Measurements from ENCODE around the gene C4orf33.
A peak's percentile ranks its signal among the peaks of the same experiment; 100 is the strongest.
"Not testable (repeated sequence)": the region's sequence is repeated elsewhere in the genome, so short reads cannot be mapped to it uniquely, and the experiment has no call there.

Gene C4orf33

GRCh38 chr4:129095811-129096454 lies at the start of gene C4orf33:
C4orf33 (plus strand) TSS chr4:129096152; CDS start chr4:129102611, 6,459 bp downstream.
- no peak for DNase-seq (ENCODE audit: low read depth, low spot score)

- DNase-seq (ENCODE audit: low read depth, low spot score) = no peak
Measured at GRCh38 chr4:129059028-129059427, 36.9 kb upstream of the C4orf33 start.

GRCh38 chr4:129062580-129062979 lies 33.4 kb upstream of the C4orf33 start:
- no peak for DNase-seq (ENCODE audit: low read depth, low spot score)

GRCh38 chr4:129063640-129064039 lies 32.3 kb upstream of the C4orf33 start:
- no peak for DNase-seq (ENCODE audit: low read depth, low spot score)

DNA sequence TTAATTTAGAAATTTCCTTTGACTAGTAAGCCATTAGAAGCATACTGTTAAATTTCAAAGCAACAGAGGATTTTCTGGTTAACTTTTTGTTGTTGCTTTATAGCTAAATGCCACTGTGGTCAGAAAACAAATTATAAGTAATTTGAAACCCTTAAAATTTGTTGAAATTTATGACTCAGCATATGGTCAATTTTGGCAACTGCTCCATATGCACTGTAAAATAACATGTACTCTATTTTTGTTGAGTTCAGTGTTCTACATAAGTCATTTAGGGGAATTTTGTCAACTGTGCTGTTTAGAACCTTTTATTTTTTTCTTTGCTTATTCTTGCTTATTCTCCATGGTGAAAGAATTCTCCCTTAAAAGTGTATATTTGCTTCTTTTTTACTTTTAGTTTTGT lies 31.2 kb upstream of the C4orf33 start:
- DNase-seq (ENCODE audit: low read depth, low spot score) = no peak

DNA sequence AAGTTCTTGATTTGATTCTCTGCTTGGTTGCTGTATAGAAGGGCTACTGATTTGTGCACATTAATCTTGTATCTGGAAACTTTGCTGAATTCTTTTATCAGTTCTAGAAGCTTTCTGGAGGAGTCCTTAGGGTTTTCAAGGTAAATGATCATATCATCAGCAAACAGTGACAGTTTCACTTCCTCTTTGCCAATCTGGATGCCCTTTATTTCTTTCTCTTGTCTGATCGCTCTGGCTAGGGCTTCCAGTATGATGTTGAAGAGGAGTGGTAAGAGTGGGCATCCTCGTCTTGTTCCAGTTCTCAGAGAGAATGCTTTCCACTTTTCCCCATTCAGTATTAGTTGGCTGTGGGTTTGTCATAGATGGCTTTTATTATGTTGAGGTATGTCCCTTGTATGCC lies 26.4 kb upstream of the C4orf33 start:
- DNase-seq (ENCODE audit: low read depth, low spot score) = not testable (repeated sequence)

DNA sequence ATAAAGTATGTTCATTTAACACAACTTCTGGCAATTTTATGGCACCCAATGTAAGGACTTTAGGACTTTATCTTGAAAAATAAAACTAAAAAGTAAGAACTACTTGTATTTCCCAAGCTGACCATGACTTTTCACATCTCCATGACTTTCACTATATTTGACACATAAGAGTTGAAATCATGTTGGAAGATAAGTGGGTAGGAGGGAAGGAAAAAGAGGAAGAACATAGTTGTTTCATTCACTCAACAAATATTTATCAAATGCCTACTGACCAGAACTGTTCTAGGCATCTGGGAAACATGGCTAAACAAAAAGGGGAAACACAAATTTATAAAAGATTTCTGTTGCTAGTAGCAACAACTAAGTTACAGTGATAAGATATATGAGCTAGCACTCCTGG lies 18.6 kb upstream of the C4orf33 start:
- no peak for DNase-seq (ENCODE audit: low read depth, low spot score)

DNA sequence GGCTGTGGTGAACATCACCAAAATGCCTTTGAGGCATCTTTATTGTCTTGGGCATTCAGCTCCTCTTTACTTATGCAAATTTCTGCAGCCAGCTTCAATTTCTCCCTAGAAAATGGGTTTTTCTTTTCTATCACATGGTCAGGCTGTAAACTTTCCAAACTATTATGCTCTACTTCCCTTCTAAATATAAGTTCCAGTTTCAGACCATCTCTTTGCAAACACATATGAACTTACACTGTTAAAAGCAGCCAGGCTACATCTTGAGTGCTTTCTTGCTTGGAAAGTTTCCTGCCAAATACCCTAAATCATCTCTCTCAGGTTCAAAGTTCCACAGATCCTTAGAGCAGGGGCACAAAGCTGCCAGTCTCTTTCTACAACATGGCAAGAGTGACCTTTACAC lies 15.8 kb upstream of the C4orf33 start:
- DNase-seq (ENCODE audit: low read depth, low spot score) = no peak

GRCh38 chr4:129082302-129082701 lies 13.7 kb upstream of the C4orf33 start:
- no peak for DNase-seq (ENCODE audit: low read depth, low spot score)

DNA sequence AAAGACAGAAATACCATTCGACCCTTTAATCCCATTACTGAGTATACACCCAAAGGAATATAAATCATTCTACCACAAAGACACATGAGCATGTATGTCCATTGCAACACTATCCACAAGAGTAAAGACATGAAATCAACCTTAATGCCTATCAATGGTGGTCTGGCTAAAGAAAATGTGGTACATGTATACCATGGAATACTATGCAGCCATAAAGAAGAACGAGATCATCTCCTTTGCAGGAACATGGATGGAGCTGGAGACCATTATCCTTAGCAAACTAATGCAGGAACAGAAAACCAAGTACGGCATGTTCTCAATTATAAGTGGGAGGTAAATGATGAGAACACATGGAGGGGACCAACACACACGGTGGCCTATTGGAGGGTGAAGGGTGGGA lies 10.5 kb upstream of the C4orf33 start:
- no peak for DNase-seq (ENCODE audit: low read depth, low spot score)

DNA sequence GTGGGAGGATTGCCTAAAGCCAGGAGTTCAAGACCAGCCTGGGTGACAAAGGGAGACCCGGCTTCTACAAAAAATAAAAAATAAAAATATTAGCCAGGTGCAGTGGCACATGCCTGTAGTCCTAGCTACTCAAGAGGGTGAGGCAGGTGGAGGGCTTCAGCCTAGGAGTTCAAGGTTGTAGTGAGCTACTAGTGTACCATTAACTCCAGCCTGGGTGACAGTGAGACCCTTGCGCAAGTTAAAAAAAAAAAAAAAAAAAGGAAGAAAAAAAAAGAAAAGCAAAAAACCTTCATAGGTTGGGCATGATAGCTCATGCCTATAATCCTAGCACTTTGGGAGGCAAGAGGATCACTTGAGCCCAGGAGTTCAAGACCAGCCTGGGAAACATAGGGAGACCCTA lies 8.4 kb upstream of the C4orf33 start:
- DNase-seq (ENCODE audit: low read depth, low spot score) = no peak

- DNase-seq (ENCODE audit: low read depth, low spot score) = no peak
Measured at GRCh38 chr4:129092631-129093190, 3.2 kb upstream of the C4orf33 start.

DNA sequence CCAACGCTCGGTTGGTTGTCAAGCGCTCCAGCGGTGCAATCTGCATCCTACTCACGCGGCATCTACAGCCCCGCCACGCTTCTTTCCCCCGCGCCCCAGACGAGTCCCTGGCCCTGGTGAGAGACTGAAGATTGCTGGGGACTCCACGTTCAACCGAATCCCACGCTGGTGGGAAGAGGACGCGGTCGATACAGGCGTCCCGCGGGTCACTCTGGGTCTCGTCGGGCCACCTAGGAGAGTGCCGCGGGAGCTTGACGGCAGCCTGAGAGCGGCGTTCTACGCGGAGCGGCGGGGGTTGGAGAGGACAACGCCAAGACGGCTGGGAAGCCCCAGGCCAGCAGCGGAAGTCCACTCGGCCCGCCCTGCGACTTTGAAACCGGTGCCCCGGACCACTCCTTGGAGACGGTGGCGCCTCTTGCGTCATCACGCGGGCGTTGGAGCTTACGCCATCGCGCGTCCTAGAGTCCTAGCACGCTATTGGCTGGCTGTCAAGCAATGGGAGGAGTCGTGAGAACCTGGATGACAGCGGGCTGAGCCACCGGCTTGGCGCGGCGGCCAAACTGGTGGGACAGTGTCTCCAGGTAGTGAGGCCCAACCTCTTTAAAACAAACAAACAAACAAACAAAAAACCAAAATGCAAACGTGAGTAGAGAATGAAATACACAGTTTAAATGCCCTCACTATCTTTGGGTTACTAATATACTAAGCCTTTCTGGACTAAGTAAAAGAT lies 2.6 kb upstream of the C4orf33 start, which contains the start of gene SCLT1:
SCLT1 (minus strand) TSS at position 349 of the 730 bp plus-strand sequence. CDS start 436 bp downstream, outside the sequence.
- DNase-seq (ENCODE audit: low read depth, low spot score) = peak; percentile 94

- no peak for DNase-seq (ENCODE audit: low read depth, low spot score)
Measured at GRCh38 chr4:129094347-129094746, 1.6 kb upstream of the C4orf33 start.

- DNase-seq (ENCODE audit: low read depth, low spot score) = no peak
Measured at GRCh38 chr4:129098531-129099001, 2.6 kb downstream of the C4orf33 start.

GRCh38 chr4:129109965-129110824 lies 14.2 kb downstream of the C4orf33 start:
- no peak for DNase-seq (ENCODE audit: low read depth, low spot score)

DNA sequence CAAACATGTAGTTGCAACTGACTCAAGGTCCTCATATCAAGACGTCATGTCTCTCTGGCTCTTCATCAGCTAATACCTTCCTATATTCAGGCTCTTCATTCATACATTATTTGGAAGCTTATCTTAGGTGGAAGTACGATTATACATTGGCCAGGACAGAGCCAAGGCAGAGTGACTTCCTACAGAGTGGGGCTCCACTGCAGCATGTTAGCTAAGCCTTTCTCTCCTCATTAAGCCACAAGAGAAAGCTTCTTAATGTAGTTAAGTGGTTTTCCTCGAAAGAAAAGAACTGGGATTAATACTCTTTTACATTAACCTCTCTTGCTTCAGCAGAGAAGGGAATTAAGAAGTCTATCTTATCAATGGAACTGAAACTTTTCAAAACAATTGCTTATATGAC lies 15.0 kb downstream of the C4orf33 start:
- no peak for DNase-seq (ENCODE audit: low read depth, low spot score)

DNA sequence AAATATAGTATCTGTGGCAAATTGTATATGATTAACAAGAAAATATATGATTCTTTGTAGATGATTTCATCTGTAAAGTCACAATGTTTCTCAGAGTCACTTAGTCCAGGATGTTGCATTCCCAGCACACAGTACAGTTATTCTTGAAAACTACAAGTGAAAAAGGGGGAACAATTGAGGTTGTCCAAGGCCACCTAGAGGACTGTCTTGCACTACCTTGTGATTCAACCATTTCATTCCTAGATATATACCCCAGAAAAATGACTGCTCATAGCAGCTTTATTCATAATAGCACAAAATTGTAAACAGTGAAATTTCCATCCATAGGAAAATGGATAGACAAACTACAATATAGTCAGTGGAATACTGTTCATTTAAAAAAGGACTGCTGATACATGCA lies 16.0 kb downstream of the C4orf33 start:
- DNase-seq (ENCODE audit: low read depth, low spot score) = no peak

- no peak for DNase-seq (ENCODE audit: low read depth, low spot score)
Measured at GRCh38 chr4:129113434-129113833, 17.5 kb downstream of the C4orf33 start.

GRCh38 chr4:129113919-129114318 lies 18.0 kb downstream of the C4orf33 start:
- no peak for DNase-seq (ENCODE audit: low read depth, low spot score)

DNA sequence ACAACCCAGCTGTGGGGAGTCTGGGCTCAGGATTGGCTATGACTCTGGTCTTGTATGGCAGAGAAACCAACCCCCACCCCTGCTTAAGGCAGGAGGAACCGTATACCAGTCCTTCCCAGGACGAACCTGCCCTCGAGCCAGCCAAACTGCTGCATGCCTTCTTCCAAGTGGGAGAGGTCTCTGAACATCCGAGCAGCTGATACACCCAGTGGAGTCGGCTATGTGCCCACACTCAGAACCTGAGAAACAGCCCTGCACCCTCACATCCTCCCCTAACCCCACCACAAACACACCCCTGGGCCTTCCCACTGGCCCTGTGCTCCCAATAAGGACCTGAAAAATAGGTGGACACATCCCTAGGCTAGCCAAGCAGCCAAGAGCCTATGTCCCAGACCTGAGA lies 21.8 kb downstream of the C4orf33 start:
- DNase-seq (ENCODE audit: low read depth, low spot score) = no peak

DNA sequence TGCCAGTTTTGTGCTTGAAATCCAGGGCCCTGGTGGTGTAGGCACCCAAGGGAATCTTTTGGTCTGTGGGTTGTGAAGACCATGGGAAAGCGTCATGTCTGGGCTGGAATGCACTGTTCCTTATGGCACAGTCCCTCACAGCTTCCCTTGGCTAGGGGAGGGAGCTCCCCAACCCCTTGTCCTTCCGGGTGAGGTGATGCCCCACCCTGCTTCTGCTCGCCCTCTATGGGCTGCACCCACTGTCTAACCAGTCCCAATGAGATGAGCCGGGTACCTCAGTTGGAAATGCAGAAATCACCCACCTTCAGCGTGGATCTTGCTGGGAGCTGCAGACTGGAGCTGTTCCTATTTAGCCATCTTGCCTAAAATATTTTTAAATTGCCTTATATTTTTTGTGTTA lies 30.7 kb downstream of the C4orf33 start:
- DNase-seq (ENCODE audit: low read depth, low spot score) = not testable (repeated sequence)
